LNCaP clone FGC (cell line): ENCODE measurements around the gene COL4A2.

Experiments
- DNase-seq: peaks from one replicate; pipeline ENCODE4 v3.0.0-alpha.2; 2011; ENCODE audit warnings: low read depth
- H3K4me3 ChIP-seq: 2 replicates; pipeline ENCODE4 v1.5.1; 2011; ENCODE audit warnings: mild to moderate bottlenecking, low read depth, low read length, control low read depth
- CTCF ChIP-seq: IDR thresholded peaks from 2 replicates; pipeline ENCODE4 v1.5.1; 2012; ENCODE audit warnings: mild to moderate bottlenecking; ENCODE audit not compliant: control insufficient read depth, insufficient read depth; ENCODE audit errors: extremely low read depth

Gene COL4A2

GRCh38 chr13:110262508-110263291 is 44.4 kb upstream of the COL4A2 start:
- no peak for TF ChIP-seq CTCF
- no peak for DNase-seq
- H3K4me3 ChIP-seq: no peak overlapping the region

DNA sequence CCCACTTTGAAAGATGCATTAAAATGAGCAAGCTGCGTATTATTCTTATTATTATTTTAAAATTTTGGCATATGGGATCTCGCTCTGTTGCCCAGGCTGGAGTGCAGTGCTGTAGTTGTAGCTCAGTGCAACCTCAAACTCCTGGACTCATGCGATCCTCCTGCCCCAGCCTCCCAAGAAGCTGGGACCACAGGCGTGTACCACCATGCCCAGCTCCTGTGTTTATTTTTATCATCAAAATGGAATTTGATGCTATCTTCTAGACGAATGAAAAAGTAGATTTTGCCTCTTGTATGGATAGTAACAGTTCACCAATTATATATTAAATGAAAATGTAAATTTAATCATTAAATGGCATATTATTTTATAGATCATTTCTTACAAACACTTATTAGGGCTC is 43.7 kb upstream of the COL4A2 start:
- DNase-seq: no peak
- TF ChIP-seq CTCF: no peak
- no peak overlapping the region for H3K4me3 ChIP-seq

DNA sequence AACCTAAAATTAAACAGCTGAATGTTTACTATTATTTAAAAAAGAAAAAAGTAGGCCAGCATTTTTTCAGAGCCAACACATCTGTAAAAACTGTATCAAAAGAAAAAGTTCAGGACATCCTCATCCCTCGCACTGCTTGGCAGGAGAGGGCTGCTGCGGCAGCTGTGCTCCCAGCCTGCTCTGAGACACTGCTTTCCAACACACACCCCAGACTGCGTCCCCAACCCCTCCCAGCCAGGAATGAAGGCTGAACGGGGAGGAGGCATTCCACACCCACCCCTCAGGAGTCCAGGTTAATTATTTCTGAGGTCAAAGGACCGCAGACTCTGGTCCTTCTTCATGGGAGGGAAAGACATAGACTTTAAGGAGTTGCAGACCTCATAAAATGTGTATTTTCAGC is 43.2 kb upstream of the COL4A2 start:
- no peak for TF ChIP-seq CTCF
- no peak for DNase-seq
- H3K4me3 ChIP-seq: no peak overlapping the region

GRCh38 chr13:110264685-110265275 is 42.3 kb upstream of the COL4A2 start:
- no peak for TF ChIP-seq CTCF
- DNase-seq: no peak
- no peak overlapping the region for H3K4me3 ChIP-seq

GRCh38 chr13:110265341-110265681 is 41.8 kb upstream of the COL4A2 start:
- no peak for TF ChIP-seq CTCF
- DNase-seq: no peak

DNA sequence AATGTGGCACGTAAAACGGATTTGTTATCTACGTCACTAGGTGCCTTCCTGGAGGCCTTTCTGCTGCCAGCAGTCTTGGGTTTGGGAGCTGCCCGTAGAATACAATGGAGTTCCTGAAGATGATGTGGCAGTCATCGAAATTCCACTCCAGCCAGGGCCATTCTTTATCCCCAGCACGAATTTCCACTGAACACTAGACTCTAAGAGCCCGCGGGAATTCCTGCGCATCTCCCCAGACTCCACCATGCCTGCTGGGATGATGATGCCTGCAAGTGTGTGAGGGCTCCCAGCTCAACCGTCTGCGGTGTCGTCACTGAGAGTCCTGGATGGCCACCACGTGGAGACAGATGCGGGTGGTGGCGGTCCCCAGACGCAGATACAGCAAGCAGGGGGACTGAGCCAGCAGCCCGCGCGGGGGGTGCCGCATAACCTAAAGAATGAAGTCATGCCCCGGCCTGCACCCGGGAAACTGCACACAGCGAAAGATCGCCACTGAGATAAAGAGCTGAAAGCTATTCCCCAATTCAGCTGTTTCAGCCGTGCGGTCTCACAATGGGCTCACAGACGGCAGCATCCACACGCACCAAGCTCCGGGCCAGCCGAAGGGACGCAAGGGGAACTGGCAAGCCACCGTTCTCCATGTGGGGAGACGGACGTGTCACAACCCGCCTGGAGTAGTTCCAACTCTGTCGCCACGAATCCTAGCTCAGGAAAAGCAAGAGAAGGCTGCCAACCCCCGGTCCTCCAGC is 41.2 kb upstream of the COL4A2 start:
- H3K4me3 ChIP-seq: no peak overlapping the region
- no peak for TF ChIP-seq CTCF
- DNase-seq: no peak

More at GRCh38 chr13:110265341-110265681, 41.8 kb upstream of the COL4A2 start:
- H3K4me3 ChIP-seq: no peak overlapping the region
